Tibial nerve (tissue), 3 donors: ENCODE measurements around the gene SEMA5A.

Experiments
- POLR2A ChIP-seq, 2 donors: fragments of 450-650 bp; IDR thresholded peaks; one replicate each; pipeline ENCODE4 v1.6.1; 2017; ENCODE audit warnings: antibody characterized with exemption in 2 of 2, mild to moderate bottlenecking in 2 of 2, moderate library complexity in 2 of 2
- TF ChIP-seq, protein P1 (sequence below), 5 experiments: fragments of 200-600 bp in 3 of 5; fragments of 450-650 bp in 2 of 5; sonication (generic) in 3 of 5; IDR thresholded peaks; one replicate each; pipeline ENCODE4 v1.5.1; 2016 to 2019; ENCODE audit warnings: antibody characterized with exemption in 5 of 5, mild to moderate bottlenecking in 3 of 5, moderate library complexity in 2 of 5

DNA sequence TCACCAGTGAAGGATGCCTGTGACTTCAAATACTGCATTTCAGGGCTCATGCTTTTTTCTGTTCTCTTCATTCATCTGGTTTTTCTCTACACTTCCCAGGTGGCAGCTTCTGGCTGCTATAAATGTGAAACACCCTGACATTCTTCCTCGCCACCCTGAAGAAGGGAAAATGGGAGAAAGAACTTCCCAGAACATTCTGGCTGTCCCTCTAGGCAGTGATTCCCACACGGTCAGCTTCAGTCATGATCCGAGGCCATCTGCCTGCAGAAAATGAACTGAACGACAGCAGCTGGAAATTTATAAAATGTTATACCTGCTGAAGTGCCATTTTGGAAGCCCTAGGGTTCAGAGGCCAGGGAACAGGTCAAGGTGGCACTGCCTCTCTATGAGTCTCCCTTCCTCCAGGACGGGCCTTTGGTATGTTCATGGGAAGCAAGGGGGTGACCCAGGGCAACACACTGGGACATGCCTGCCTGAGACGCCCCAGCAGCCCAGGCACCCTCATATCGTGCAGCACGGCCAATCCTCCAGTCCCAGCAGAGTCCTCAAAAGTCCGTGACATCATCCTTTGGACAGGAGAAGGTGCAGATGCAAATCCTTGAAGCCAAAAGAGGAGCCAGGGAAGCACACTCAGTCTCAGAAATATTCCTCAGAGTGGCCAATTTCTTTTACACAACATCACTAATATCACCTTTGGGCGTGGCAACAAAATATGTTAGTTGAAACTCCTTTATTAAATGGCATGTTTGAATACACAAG is 107.1 kb downstream of the SEMA5A start:
- TF ChIP-seq, protein P1, sequence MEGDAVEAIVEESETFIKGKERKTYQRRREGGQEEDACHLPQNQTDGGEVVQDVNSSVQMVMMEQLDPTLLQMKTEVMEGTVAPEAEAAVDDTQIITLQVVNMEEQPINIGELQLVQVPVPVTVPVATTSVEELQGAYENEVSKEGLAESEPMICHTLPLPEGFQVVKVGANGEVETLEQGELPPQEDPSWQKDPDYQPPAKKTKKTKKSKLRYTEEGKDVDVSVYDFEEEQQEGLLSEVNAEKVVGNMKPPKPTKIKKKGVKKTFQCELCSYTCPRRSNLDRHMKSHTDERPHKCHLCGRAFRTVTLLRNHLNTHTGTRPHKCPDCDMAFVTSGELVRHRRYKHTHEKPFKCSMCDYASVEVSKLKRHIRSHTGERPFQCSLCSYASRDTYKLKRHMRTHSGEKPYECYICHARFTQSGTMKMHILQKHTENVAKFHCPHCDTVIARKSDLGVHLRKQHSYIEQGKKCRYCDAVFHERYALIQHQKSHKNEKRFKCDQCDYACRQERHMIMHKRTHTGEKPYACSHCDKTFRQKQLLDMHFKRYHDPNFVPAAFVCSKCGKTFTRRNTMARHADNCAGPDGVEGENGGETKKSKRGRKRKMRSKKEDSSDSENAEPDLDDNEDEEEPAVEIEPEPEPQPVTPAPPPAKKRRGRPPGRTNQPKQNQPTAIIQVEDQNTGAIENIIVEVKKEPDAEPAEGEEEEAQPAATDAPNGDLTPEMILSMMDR (IDR thresholded peaks at IDR 0.05), result no peak
- no peak for TF ChIP-seq POLR2A (IDR thresholded peaks at IDR 0.05)
